HepG2 (cell line): ENCODE data around the gene LY6G5B. TPM values are rescaled to one million over a fixed set of nuclear protein-coding genes. Genes with fewer than 3 reads are reported as not detected.

Experiments
- ATF7-NPFF ChIP-seq: sonication (generic); formaldehyde crosslinking; IDR thresholded peaks from 2 replicates; pipeline ENCODE4 v1.8.1; 2023; ENCODE audit warnings: mild to moderate bottlenecking, low read depth, missing genetic modification reagents, moderate library complexity
- CEBPB ChIP-seq: IDR thresholded peaks from 2 replicates; pipeline ENCODE4 v1.6.1; 2011; ENCODE audit warnings: low read depth, low read length, improper control_type of control experiment, borderline replicate concordance
- FOXM1 ChIP-seq: sonication (generic); formaldehyde crosslinking; IDR thresholded peaks from 2 replicates; pipeline ENCODE4 v1.5.0; 2020; ENCODE audit warnings: missing genetic modification reagents
- IKZF4 ChIP-seq: sonication (generic); formaldehyde crosslinking; IDR thresholded peaks from 2 replicates; pipeline ENCODE4 v1.5.1; 2020; ENCODE audit warnings: borderline replicate concordance, mild to moderate bottlenecking, low read depth, missing genetic modification reagents; ENCODE audit errors: not compliant biosample characterization
- NCOA5 ChIP-seq: sonication (generic); formaldehyde crosslinking; IDR thresholded peaks from 2 replicates; pipeline ENCODE4 v1.4.0; 2020; ENCODE audit warnings: missing genetic modification reagents
- NR2C2 ChIP-seq: sonication (generic); formaldehyde crosslinking; IDR thresholded peaks from 2 replicates; pipeline ENCODE4 v1.4.0; 2020; ENCODE audit warnings: missing genetic modification reagents, mild to moderate bottlenecking, moderate library complexity, borderline replicate concordance
- PAX8 ChIP-seq: sonication (generic); formaldehyde crosslinking; IDR thresholded peaks from 2 replicates; pipeline ENCODE4 v1.8.0; 2022; ENCODE audit warnings: mild to moderate bottlenecking, missing genetic modification reagents, borderline replicate concordance
- PHF21A ChIP-seq: sonication (generic); formaldehyde crosslinking; IDR thresholded peaks from 2 replicates; pipeline ENCODE4 v1.5.0; 2020; ENCODE audit warnings: mild to moderate bottlenecking, missing genetic modification reagents
- PTBP1 ChIP-seq: fragments of 200-400 bp; formaldehyde crosslinking; IDR thresholded peaks from 2 replicates; pipeline ENCODE4 v1.6.1; 2018; ENCODE audit warnings: low read length, low read depth; ENCODE audit not compliant: poor library complexity, severe bottlenecking
- RCOR2 ChIP-seq: IDR thresholded peaks from 2 replicates; pipeline ENCODE4 v1.6.1; 2016; ENCODE audit warnings: missing biosample characterization, missing genetic modification reagents
- REL ChIP-seq: sonication (generic); formaldehyde crosslinking; conservative IDR thresholded peaks from 2 replicates; pipeline ENCODE4 v1.8.0; 2022; ENCODE audit warnings: mild to moderate bottlenecking, missing genetic modification reagents, moderate library complexity
- REPIN1 ChIP-seq: sonication (generic); formaldehyde crosslinking; IDR thresholded peaks from 2 replicates; pipeline ENCODE4 v1.8.0; 2022; ENCODE audit warnings: missing genetic modification reagents, low read depth, mild to moderate bottlenecking, borderline replicate concordance
- ZMYM4 ChIP-seq: sonication (generic); formaldehyde crosslinking; IDR thresholded peaks from 2 replicates; pipeline ENCODE4 v1.8.1; 2023; ENCODE audit warnings: mild to moderate bottlenecking, missing genetic modification reagents
- ZNF33A ChIP-seq: sonication (generic); formaldehyde crosslinking; IDR thresholded peaks from 2 replicates; pipeline ENCODE4 v1.5.1; 2020; ENCODE audit warnings: missing genetic modification reagents, mild to moderate bottlenecking, moderate library complexity, borderline replicate concordance
- ZNF570 ChIP-seq: sonication (generic); formaldehyde crosslinking; IDR thresholded peaks from 2 replicates; pipeline ENCODE4 v1.4.0; 2020; ENCODE audit warnings: mild to moderate bottlenecking, missing genetic modification reagents, borderline replicate concordance
- ZNF577 ChIP-seq: sonication (generic); formaldehyde crosslinking; IDR thresholded peaks from 2 replicates; pipeline ENCODE4 v1.4.0; 2020; ENCODE audit warnings: mild to moderate bottlenecking, low read depth, missing genetic modification reagents, borderline replicate concordance
- ZNF788 ChIP-seq: sonication (generic); formaldehyde crosslinking; IDR thresholded peaks from 2 replicates; pipeline ENCODE4 v1.5.0; 2020; ENCODE audit warnings: mild to moderate bottlenecking, missing genetic modification reagents, borderline replicate concordance
- polyA plus RNA-seq, 8 experiments: library from polyadenylated mRNA; depleted of rRNA in 3 of 8; stranded (reverse) in 7 of 8; unstranded in 1 of 8; fragments of >200 nt; fragmentation: Illumina TruSeq in 4 of 8; extraction: Trizol in 4 of 8; gene quantifications; 2 replicates each; pipeline versions ENCODE4 v1.2.1 to v1.2.3, GENCODE V29; 2011 to 2016; ENCODE audit warnings: low read depth in 4 of 8, missing spikeins in 1 of 8, mixed read lengths in 1 of 8; ENCODE audit not compliant: insufficient read depth in 1 of 8
- total RNA-seq, 5 experiments: library from RNA; depleted of rRNA; stranded (reverse); fragments of >200 nt; fragmentation: Illumina TruSeq; extraction: Trizol; gene quantifications; 2 replicates each; pipeline ENCODE4 v1.2.3, GENCODE V29; 2016; ENCODE audit warnings: low read depth in 1 of 5
- TF ChIP-seq, protein P1 (sequence below): sonication (generic); formaldehyde crosslinking; IDR thresholded peaks from 2 replicates; pipeline ENCODE4 v1.8.1; 2023; ENCODE audit warnings: mild to moderate bottlenecking, missing genetic modification reagents
- TF ChIP-seq, protein P2 (sequence below): sonication (generic); formaldehyde crosslinking; IDR thresholded peaks from 2 replicates; pipeline ENCODE4 v1.8.1; 2022; ENCODE audit warnings: low read depth, mild to moderate bottlenecking, missing genetic modification reagents
- TF ChIP-seq, protein P3 (sequence below): sonication (generic); formaldehyde crosslinking; IDR thresholded peaks from 2 replicates; pipeline ENCODE4 v1.9.0; 2021; ENCODE audit warnings: mild to moderate bottlenecking, missing genetic modification reagents

LY6G5B gene
- total and polyA plus RNA-seq, 2 of the 13 experiments (the other 11 are each of a cell fraction or from before 2014, with no cell fraction given): 7.8 to 15.7 TPM

DNA sequence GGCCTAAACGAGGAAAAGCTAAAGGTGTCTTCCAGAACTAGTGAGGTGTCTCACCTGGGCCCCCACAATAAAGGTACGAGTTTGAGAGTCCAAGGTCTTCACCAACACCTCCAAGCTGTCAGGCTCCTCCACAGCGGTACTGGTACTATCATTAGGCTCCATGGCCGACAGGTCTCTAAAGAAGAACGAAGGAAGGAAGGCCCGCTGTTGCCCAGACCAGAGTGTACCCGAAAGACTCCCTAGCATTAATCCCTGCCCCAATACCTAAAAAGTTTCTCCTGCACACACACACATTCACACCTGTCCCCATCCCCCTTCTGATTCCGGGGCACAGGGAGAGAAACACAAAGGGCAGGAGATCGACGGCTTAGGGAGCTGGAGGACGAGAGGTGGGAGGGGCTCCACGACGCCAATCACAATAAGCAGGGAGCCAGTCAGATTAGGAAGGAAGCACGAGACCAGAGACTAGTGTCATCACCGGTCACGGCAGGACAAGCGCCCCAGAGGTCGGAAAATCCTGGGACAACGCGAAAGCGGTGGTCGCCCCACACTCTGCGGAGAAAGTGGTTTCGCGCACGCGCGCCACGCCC is 18.1 kb upstream of the LY6G5B start (continued):
- TF ChIP-seq IKZF4 (CRISPR knock-in tag) (no peak), RCOR2 (CRISPR knock-in tag) (no peak), NR2C2 (CRISPR knock-in tag) (no peak), ZMYM4 (CRISPR knock-in tag) (peak; percentile 23; the same call in 1 of the 2 replicates), ZNF788 (CRISPR knock-in tag) (no peak; the same call in 1 of the 2 replicates), ZNF33A (no peak), PTBP1 (peak; percentile 25), REPIN1 (CRISPR knock-in tag) (no peak), ZNF577 (CRISPR knock-in tag) (no peak), ATF7-NPFF (0 out of 2 replicates have a peak, but pooled peaks have one; percentile 49), CEBPB (peak; percentile 29; the same call in 1 of the 2 replicates), NCOA5 (no peak), PHF21A (CRISPR knock-in tag) (no peak), ZNF570 (no peak), PAX8 (no peak), FOXM1 (CRISPR knock-in tag) (no peak), REL (CRISPR knock-in tag) (0 out of 2 replicates have a peak, but pooled peaks have one; percentile 20)
- TF ChIP-seq, protein P1, sequence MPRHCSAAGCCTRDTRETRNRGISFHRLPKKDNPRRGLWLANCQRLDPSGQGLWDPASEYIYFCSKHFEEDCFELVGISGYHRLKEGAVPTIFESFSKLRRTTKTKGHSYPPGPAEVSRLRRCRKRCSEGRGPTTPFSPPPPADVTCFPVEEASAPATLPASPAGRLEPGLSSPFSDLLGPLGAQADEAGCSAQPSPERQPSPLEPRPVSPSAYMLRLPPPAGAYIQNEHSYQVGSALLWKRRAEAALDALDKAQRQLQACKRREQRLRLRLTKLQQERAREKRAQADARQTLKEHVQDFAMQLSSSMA: no peak
- TF ChIP-seq, protein P2, sequence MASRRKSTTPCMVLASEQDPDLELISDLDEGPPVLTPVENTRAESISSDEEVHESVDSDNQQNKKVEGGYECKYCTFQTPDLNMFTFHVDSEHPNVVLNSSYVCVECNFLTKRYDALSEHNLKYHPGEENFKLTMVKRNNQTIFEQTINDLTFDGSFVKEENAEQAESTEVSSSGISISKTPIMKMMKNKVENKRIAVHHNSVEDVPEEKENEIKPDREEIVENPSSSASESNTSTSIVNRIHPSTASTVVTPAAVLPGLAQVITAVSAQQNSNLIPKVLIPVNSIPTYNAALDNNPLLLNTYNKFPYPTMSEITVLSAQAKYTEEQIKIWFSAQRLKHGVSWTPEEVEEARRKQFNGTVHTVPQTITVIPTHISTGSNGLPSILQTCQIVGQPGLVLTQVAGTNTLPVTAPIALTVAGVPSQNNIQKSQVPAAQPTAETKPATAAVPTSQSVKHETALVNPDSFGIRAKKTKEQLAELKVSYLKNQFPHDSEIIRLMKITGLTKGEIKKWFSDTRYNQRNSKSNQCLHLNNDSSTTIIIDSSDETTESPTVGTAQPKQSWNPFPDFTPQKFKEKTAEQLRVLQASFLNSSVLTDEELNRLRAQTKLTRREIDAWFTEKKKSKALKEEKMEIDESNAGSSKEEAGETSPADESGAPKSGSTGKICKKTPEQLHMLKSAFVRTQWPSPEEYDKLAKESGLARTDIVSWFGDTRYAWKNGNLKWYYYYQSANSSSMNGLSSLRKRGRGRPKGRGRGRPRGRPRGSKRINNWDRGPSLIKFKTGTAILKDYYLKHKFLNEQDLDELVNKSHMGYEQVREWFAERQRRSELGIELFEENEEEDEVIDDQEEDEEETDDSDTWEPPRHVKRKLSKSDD (CRISPR knock-in tag): no peak
- TF ChIP-seq, protein P3, sequence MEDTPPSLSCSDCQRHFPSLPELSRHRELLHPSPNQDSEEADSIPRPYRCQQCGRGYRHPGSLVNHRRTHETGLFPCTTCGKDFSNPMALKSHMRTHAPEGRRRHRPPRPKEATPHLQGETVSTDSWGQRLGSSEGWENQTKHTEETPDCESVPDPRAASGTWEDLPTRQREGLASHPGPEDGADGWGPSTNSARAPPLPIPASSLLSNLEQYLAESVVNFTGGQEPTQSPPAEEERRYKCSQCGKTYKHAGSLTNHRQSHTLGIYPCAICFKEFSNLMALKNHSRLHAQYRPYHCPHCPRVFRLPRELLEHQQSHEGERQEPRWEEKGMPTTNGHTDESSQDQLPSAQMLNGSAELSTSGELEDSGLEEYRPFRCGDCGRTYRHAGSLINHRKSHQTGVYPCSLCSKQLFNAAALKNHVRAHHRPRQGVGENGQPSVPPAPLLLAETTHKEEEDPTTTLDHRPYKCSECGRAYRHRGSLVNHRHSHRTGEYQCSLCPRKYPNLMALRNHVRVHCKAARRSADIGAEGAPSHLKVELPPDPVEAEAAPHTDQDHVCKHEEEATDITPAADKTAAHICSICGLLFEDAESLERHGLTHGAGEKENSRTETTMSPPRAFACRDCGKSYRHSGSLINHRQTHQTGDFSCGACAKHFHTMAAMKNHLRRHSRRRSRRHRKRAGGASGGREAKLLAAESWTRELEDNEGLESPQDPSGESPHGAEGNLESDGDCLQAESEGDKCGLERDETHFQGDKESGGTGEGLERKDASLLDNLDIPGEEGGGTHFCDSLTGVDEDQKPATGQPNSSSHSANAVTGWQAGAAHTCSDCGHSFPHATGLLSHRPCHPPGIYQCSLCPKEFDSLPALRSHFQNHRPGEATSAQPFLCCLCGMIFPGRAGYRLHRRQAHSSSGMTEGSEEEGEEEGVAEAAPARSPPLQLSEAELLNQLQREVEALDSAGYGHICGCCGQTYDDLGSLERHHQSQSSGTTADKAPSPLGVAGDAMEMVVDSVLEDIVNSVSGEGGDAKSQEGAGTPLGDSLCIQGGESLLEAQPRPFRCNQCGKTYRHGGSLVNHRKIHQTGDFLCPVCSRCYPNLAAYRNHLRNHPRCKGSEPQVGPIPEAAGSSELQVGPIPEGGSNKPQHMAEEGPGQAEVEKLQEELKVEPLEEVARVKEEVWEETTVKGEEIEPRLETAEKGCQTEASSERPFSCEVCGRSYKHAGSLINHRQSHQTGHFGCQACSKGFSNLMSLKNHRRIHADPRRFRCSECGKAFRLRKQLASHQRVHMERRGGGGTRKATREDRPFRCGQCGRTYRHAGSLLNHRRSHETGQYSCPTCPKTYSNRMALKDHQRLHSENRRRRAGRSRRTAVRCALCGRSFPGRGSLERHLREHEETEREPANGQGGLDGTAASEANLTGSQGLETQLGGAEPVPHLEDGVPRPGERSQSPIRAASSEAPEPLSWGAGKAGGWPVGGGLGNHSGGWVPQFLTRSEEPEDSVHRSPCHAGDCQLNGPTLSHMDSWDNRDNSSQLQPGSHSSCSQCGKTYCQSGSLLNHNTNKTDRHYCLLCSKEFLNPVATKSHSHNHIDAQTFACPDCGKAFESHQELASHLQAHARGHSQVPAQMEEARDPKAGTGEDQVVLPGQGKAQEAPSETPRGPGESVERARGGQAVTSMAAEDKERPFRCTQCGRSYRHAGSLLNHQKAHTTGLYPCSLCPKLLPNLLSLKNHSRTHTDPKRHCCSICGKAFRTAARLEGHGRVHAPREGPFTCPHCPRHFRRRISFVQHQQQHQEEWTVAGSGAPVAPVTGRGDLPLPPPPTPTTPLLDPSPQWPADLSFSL: no peak
